NCI-H187 (cell line): ENCODE results near the gene KDM2A.
"Not testable (repeated sequence)": the region's sequence is repeated elsewhere in the genome, so short reads cannot be mapped to it uniquely, and the experiment has no call there.

ENCODE experiments used
- DNase-seq, 2 experiments: peaks; one replicate each; lab custom pipeline; 2025; lab: John Stamatoyannopoulos, UW

KDM2A gene

GRCh38 chr11:67238894-67239782, 120.1 kb downstream of the KDM2A start:
- DNase-seq, result peak in 1 of 2 experiments; percentile 64

GRCh38 chr11:67239783-67240575, 120.9 kb downstream of the KDM2A start:
- DNase-seq, result peak; percentile 86 to 95

- DNase-seq, result no peak
These were observed 121.7 kb downstream of the KDM2A start for GRCh38 chr11:67240576-67241389.

GRCh38 chr11:67242548-67242947, 123.5 kb downstream of the KDM2A start:
- no peak for DNase-seq

- no peak for DNase-seq
These were observed 124.0 kb downstream of the KDM2A start for GRCh38 chr11:67243051-67243450.

- DNase-seq, result no peak
These were observed 126.0 kb downstream of the KDM2A start for GRCh38 chr11:67245046-67245445.

- no peak for DNase-seq
These were observed 129.0 kb downstream of the KDM2A start for GRCh38 chr11:67247946-67248550.

GRCh38 chr11:67248653-67249052, 129.6 kb downstream of the KDM2A start:
- DNase-seq, result no peak

- no peak for DNase-seq
These were observed 131.3 kb downstream of the KDM2A start for GRCh38 chr11:67250059-67251043.

- DNase-seq, result no peak
These were observed 132.8 kb downstream of the KDM2A start for GRCh38 chr11:67251841-67252240.

- no peak for DNase-seq
These were observed 133.8 kb downstream of the KDM2A start for GRCh38 chr11:67252831-67253239.

- DNase-seq, result no peak
These were observed 135.0 kb downstream of the KDM2A start for GRCh38 chr11:67253872-67254624.

GRCh38 chr11:67254798-67255197, 135.7 kb downstream of the KDM2A start:
- DNase-seq, result no peak

- DNase-seq, result no peak
These were observed 136.3 kb downstream of the KDM2A start for GRCh38 chr11:67255353-67255752.

- DNase-seq, result no peak
These were observed 136.8 kb downstream of the KDM2A start for GRCh38 chr11:67255864-67256263.

- no peak for DNase-seq
These were observed 137.5 kb downstream of the KDM2A start for GRCh38 chr11:67256477-67257135.

- no peak for DNase-seq
These were observed 141.3 kb downstream of the KDM2A start for GRCh38 chr11:67260406-67260805.

GRCh38 chr11:67260885-67261639, 142.0 kb downstream of the KDM2A start:
- not testable (repeated sequence) for DNase-seq

- DNase-seq, result no peak
These were observed 142.5 kb downstream of the KDM2A start for GRCh38 chr11:67261640-67261945.
